Neural cell (in vitro differentiated cells): ENCODE results near the gene PARP16. TPM values are rescaled to one million over a fixed set of nuclear protein-coding genes. Genes with fewer than 3 reads are reported as not detected.

ENCODE experiments used
- H2AFZ ChIP-seq: fragments of 200-600, 300-800 bp; sonication (generic), shearing (Covaris generic); 2 replicates; pipeline ENCODE4 v1.6.0; 2014; ENCODE audit warnings: low read depth, mild to moderate bottlenecking, antibody characterized with exemption, low read length, moderate library complexity
- H3F3A ChIP-seq: fragments of 200-600 bp; shearing (Covaris generic); 2 replicates; pipeline ENCODE4 v1.6.1; 2016; ENCODE audit warnings: mild to moderate bottlenecking, moderate library complexity, mixed read lengths, antibody characterized with exemption, low read length; ENCODE audit not compliant: insufficient read depth, poor library complexity, severe bottlenecking
- H3K27ac ChIP-seq: fragments of 200-600, 300-800 bp; sonication (generic), shearing (Covaris generic); 2 replicates; pipeline ENCODE4 v1.5.1; 2014; ENCODE audit warnings: mild to moderate bottlenecking, low read length, moderate library complexity
- H3K27me3 ChIP-seq: fragments of 300-800, 200-600 bp; sonication (generic), shearing (Covaris generic); 2 replicates; pipeline ENCODE4 v1.6.0; 2014; ENCODE audit warnings: mild to moderate bottlenecking, low read depth, low read length, moderate library complexity; ENCODE audit not compliant: insufficient read depth
- H3K36me3 ChIP-seq: fragments of 300-800, 200-600 bp; sonication (generic), shearing (Covaris generic); 2 replicates; pipeline ENCODE4 v1.5.1; 2014; ENCODE audit warnings: mild to moderate bottlenecking, antibody characterized with exemption, low read length, moderate library complexity; ENCODE audit not compliant: insufficient read depth
- H3K4me2 ChIP-seq: fragments of 300-800, 200-600 bp; sonication (generic), shearing (Covaris generic); 2 replicates; pipeline ENCODE4 v1.6.0; 2014; ENCODE audit warnings: mild to moderate bottlenecking, low read length
- H3K4me3 ChIP-seq: fragments of 300-800, 200-600 bp; sonication (generic), shearing (Covaris generic); 2 replicates; pipeline ENCODE4 v1.5.1; 2014; ENCODE audit warnings: mild to moderate bottlenecking, low read length, moderate library complexity
- H3K79me2 ChIP-seq: fragments of 200-600 bp; shearing (Covaris generic); replicated peaks from 2 replicates; pipeline ENCODE4 v1.6.0; 2014; ENCODE audit warnings: mild to moderate bottlenecking, low read length, moderate library complexity; ENCODE audit not compliant: insufficient read depth
- H3K9ac ChIP-seq: fragments of 300-800, 200-600 bp; sonication (generic), shearing (Covaris generic); 2 replicates; pipeline ENCODE4 v1.6.1; 2016; ENCODE audit warnings: mild to moderate bottlenecking, low read length, mixed read lengths
- H3K9me2 ChIP-seq: fragments of 200-600 bp; shearing (Covaris generic); 2 replicates; pipeline ENCODE4 v1.6.1; 2016; ENCODE audit warnings: mild to moderate bottlenecking, low read length, mixed read lengths; ENCODE audit not compliant: insufficient read depth
- H3K9me3 ChIP-seq: fragments of 200-600, 300-800 bp; sonication (generic), shearing (Covaris generic); 2 replicates; pipeline ENCODE4 v1.6.1; 2016; ENCODE audit warnings: mild to moderate bottlenecking, mixed run types, low read length, moderate library complexity, mixed read lengths
- H4K20me1 ChIP-seq: fragments of 200-600 bp; shearing (Covaris generic); 2 replicates; pipeline ENCODE4 v1.6.1; 2016; ENCODE audit warnings: mild to moderate bottlenecking, mixed run types; ENCODE audit not compliant: insufficient read depth
- EP300 ChIP-seq: fragments of 450-650 bp; conservative IDR thresholded peaks from 2 replicates; pipeline ENCODE4 v1.6.1; 2014; ENCODE audit warnings: antibody characterized with exemption, mild to moderate bottlenecking, moderate library complexity; ENCODE audit not compliant: poor library complexity, severe bottlenecking
- EZH2 ChIP-seq: fragments of 200-600, 300-800 bp; shearing (Covaris generic), sonication (generic); IDR thresholded peaks from 2 replicates; pipeline ENCODE4 v1.6.1; 2014; ENCODE audit warnings: antibody characterized with exemption, low read length, borderline replicate concordance, mild to moderate bottlenecking; ENCODE audit not compliant: insufficient read depth, poor library complexity, severe bottlenecking
- MXI1 ChIP-seq: fragments of 450-650 bp; conservative IDR thresholded peaks from 2 replicates; pipeline ENCODE4 v1.6.1; 2014; ENCODE audit warnings: antibody characterized with exemption, mild to moderate bottlenecking; ENCODE audit not compliant: poor library complexity, severe bottlenecking
- POLR2AphosphoS5 ChIP-seq: IDR thresholded peaks from 2 replicates; pipeline ENCODE4 v1.6.1; 2012
- RAD21 ChIP-seq: fragments of 450-650 bp; conservative IDR thresholded peaks from 2 replicates; pipeline ENCODE4 v1.6.1; 2014; ENCODE audit warnings: antibody characterized with exemption, mild to moderate bottlenecking, moderate library complexity
- SMC3 ChIP-seq: fragments of 450-650 bp; conservative IDR thresholded peaks from 2 replicates; pipeline ENCODE4 v1.6.1; 2014; ENCODE audit warnings: antibody characterized with exemption, mild to moderate bottlenecking, moderate library complexity; ENCODE audit not compliant: poor library complexity
- TAF1 ChIP-seq: IDR thresholded peaks from 2 replicates; pipeline ENCODE4 v1.6.1; 2012; ENCODE audit warnings: low read depth
- polyA plus RNA-seq: library from polyadenylated mRNA; depleted of rRNA; stranded (reverse); fragments of >200 nt; gene quantifications from 2 replicates; pipeline ENCODE4 v1.2.3, GENCODE V29; 2014
- TF ChIP-seq, protein P1 (sequence below): fragments of 450-650 bp; IDR thresholded peaks from 2 replicates; pipeline ENCODE4 v1.5.1; 2014; ENCODE audit warnings: antibody characterized with exemption, mild to moderate bottlenecking, moderate library complexity; ENCODE audit not compliant: poor library complexity, severe bottlenecking
- TF ChIP-seq, protein P2 (sequence below): IDR thresholded peaks from 2 replicates; pipeline ENCODE4 v1.6.1; 2012; ENCODE audit warnings: borderline replicate concordance

The PARP16 gene
- polyA plus RNA-seq, 1 donor from 2014 or later = 17.0 TPM

DNA sequence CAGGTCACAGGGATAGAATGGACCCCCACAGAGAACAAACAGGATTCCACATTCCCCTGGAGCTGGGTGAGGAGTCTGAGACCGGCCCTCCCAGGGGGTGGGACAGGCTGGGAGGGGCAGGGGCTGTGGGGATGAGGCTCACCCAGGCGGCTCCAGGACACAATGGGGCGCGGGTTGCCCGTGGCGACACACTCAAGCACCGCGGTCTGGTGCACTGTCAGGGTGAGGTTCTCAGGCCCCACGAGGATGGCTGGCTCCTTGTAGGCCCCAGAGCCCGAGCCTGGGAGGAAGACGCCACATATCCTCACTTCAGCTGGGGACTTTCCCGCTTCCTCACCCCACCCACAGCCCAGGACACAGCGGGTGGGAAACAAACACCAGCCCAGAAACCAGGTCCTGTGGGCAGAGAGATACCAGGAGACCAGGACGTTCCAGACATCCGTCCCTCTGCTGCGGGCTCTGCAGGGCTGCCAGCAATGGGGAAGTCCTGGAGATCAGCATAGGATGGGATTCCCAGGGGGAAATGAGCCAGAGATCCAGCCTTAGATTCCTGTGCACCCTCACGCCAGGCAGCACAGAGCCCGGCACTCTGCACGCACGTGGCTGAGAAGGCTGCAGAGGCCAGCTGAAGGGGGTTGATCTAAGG is 48.0 kb upstream of the PARP16 start:
- no peak for TF ChIP-seq RAD21
- no peak for TF ChIP-seq SMC3
- TF ChIP-seq, protein P1, sequence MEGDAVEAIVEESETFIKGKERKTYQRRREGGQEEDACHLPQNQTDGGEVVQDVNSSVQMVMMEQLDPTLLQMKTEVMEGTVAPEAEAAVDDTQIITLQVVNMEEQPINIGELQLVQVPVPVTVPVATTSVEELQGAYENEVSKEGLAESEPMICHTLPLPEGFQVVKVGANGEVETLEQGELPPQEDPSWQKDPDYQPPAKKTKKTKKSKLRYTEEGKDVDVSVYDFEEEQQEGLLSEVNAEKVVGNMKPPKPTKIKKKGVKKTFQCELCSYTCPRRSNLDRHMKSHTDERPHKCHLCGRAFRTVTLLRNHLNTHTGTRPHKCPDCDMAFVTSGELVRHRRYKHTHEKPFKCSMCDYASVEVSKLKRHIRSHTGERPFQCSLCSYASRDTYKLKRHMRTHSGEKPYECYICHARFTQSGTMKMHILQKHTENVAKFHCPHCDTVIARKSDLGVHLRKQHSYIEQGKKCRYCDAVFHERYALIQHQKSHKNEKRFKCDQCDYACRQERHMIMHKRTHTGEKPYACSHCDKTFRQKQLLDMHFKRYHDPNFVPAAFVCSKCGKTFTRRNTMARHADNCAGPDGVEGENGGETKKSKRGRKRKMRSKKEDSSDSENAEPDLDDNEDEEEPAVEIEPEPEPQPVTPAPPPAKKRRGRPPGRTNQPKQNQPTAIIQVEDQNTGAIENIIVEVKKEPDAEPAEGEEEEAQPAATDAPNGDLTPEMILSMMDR = no peak
- TF ChIP-seq TAF1 = no peak
- no peak for TF ChIP-seq EZH2
- TF ChIP-seq, protein P2, sequence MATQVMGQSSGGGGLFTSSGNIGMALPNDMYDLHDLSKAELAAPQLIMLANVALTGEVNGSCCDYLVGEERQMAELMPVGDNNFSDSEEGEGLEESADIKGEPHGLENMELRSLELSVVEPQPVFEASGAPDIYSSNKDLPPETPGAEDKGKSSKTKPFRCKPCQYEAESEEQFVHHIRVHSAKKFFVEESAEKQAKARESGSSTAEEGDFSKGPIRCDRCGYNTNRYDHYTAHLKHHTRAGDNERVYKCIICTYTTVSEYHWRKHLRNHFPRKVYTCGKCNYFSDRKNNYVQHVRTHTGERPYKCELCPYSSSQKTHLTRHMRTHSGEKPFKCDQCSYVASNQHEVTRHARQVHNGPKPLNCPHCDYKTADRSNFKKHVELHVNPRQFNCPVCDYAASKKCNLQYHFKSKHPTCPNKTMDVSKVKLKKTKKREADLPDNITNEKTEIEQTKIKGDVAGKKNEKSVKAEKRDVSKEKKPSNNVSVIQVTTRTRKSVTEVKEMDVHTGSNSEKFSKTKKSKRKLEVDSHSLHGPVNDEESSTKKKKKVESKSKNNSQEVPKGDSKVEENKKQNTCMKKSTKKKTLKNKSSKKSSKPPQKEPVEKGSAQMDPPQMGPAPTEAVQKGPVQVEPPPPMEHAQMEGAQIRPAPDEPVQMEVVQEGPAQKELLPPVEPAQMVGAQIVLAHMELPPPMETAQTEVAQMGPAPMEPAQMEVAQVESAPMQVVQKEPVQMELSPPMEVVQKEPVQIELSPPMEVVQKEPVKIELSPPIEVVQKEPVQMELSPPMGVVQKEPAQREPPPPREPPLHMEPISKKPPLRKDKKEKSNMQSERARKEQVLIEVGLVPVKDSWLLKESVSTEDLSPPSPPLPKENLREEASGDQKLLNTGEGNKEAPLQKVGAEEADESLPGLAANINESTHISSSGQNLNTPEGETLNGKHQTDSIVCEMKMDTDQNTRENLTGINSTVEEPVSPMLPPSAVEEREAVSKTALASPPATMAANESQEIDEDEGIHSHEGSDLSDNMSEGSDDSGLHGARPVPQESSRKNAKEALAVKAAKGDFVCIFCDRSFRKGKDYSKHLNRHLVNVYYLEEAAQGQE = no peak
- TF ChIP-seq MXI1 = no peak
- no peak for TF ChIP-seq EP300
- no peak for TF ChIP-seq POLR2AphosphoS5
- no peaks in the 10 kb centered on the region for H3K36me3 ChIP-seq
- H3K9ac ChIP-seq = no peak overlapping the region
- no peak overlapping the region for H2AFZ ChIP-seq
- H3K79me2 ChIP-seq = no peaks in the 10 kb centered on the region
- H4K20me1 ChIP-seq = no peaks in the 10 kb centered on the region
- no peaks in the 10 kb centered on the region for H3K9me2 ChIP-seq
- no peak overlapping the region for H3K27ac ChIP-seq
- no peaks in the 10 kb centered on the region for H3F3A ChIP-seq
- no peak overlapping the region for H3K4me2 ChIP-seq
- H3K9me3 ChIP-seq = no peaks in the 10 kb centered on the region
- H3K4me3 ChIP-seq = no peak overlapping the region
- no peaks in the 10 kb centered on the region for H3K27me3 ChIP-seq

DNA sequence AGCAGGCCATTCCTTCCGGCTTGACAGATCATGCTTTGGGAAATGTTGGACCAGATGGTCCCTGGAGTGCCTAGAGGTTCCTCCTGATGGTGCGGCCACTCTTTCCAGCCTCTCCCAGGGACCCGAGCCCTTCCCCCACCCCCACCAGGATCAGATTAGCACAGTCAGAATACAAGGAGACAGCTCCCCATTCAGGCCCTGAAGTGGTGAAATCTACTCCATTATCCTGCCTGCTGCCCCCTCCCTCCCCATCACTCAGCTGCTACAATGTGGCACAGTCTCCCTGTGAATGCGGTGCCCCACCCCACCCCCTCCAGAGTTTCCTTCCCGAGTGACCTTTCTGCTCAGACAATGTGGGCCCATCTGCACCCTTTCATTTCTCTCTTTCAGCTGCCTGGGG is 47.2 kb upstream of the PARP16 start:
- H4K20me1 ChIP-seq = no peaks in the 10 kb centered on the region
- H3K4me3 ChIP-seq = no peak overlapping the region
- H3K4me2 ChIP-seq = no peak overlapping the region
- H3K9me2 ChIP-seq = no peaks in the 10 kb centered on the region
- H3K36me3 ChIP-seq = no peaks in the 10 kb centered on the region
- no peaks in the 10 kb centered on the region for H3K9me3 ChIP-seq
- H3K79me2 ChIP-seq = no peaks in the 10 kb centered on the region
- TF ChIP-seq SMC3 (no peak), EP300 (no peak), TAF1 (no peak), POLR2AphosphoS5 (no peak), EZH2 (no peak), RAD21 (no peak), MXI1 (no peak)
- TF ChIP-seq, protein P2 = no peak
- TF ChIP-seq, protein P1 = no peak
- H3K9ac ChIP-seq = no peak overlapping the region
- no peaks in the 10 kb centered on the region for H3F3A ChIP-seq
- no peak overlapping the region for H3K27ac ChIP-seq
- H2AFZ ChIP-seq = no peak overlapping the region
- no peaks in the 10 kb centered on the region for H3K27me3 ChIP-seq
